Loucy (cell line): ENCODE results near the gene DUSP2.

Experiments
- H2AFZ ChIP-seq: fragments of 200-600 bp; sonication (generic); 2 replicates; pipeline ENCODE4 v1.6.0; 2016; ENCODE audit warnings: antibody characterized with exemption, mild to moderate bottlenecking, low read length, moderate library complexity
- H3F3A ChIP-seq: fragments of 200-600 bp; 2 replicates; pipeline ENCODE4 v1.6.0; 2016; ENCODE audit warnings: antibody characterized with exemption, low read depth, mild to moderate bottlenecking
- H3K27me3 ChIP-seq: fragments of 200-600 bp; sonication (generic); 2 replicates; pipeline ENCODE4 v1.6.1; 2014; ENCODE audit warnings: low read length, mild to moderate bottlenecking; ENCODE audit not compliant: insufficient read depth, poor library complexity, severe bottlenecking
- H3K36me3 ChIP-seq: fragments of 200-600 bp; sonication (generic); 2 replicates; pipeline ENCODE4 v1.6.1; 2016; ENCODE audit warnings: low read length; ENCODE audit not compliant: insufficient read depth
- H3K4me1 ChIP-seq: fragments of 200-600 bp; sonication (generic); 2 replicates; pipeline ENCODE4 v1.5.1; 2014; ENCODE audit warnings: low read length, mild to moderate bottlenecking; ENCODE audit not compliant: insufficient read depth, poor library complexity, severe bottlenecking
- H3K4me2 ChIP-seq: fragments of 200-600 bp; sonication (generic); 2 replicates; pipeline ENCODE4 v1.6.0; 2014; ENCODE audit warnings: antibody characterized with exemption, low read length, low read depth, mild to moderate bottlenecking; ENCODE audit not compliant: poor library complexity, severe bottlenecking
- H3K4me3 ChIP-seq: fragments of 200-600 bp; sonication (generic); 2 replicates; pipeline ENCODE4 v1.5.1; 2014; ENCODE audit warnings: low read length, mild to moderate bottlenecking, mixed read lengths; ENCODE audit not compliant: poor library complexity, severe bottlenecking
- H3K79me2 ChIP-seq: fragments of 200-600 bp; sonication (generic); 2 replicates; pipeline ENCODE4 v1.6.1; 2014; ENCODE audit warnings: low read length; ENCODE audit not compliant: insufficient read depth
- H3K9ac ChIP-seq: fragments of 200-600 bp; sonication (generic); 2 replicates; pipeline ENCODE4 v1.6.0; 2014; ENCODE audit warnings: mild to moderate bottlenecking, low read depth, low read length, moderate library complexity; ENCODE audit not compliant: poor library complexity, severe bottlenecking
- H3K9me2 ChIP-seq: fragments of 200-600 bp; sonication (generic); replicated peaks from 2 replicates; pipeline ENCODE4 v1.6.1; 2016; ENCODE audit warnings: low read depth, low read length, mixed read lengths
- H3K9me3 ChIP-seq: fragments of 200-600 bp; sonication (generic); 2 replicates; pipeline ENCODE4 v1.6.1; 2014; ENCODE audit warnings: mild to moderate bottlenecking, antibody characterized with exemption, low read length, low read depth; ENCODE audit not compliant: insufficient read depth
- H4K20me1 ChIP-seq: fragments of 200-600 bp; sonication (generic); 2 replicates; pipeline ENCODE4 v1.6.0; 2014; ENCODE audit warnings: antibody characterized with exemption, low read length, mild to moderate bottlenecking; ENCODE audit not compliant: insufficient read depth, poor library complexity, severe bottlenecking
- EZH2phosphoT487 ChIP-seq: fragments of 200-600 bp; IDR thresholded peaks from 2 replicates; pipeline ENCODE4 v1.6.1; 2018; ENCODE audit warnings: antibody characterized with exemption, mild to moderate bottlenecking, moderate library complexity, borderline replicate concordance
- TF ChIP-seq, protein P1 (sequence below): fragments of 200-600 bp; sonication (generic); conservative IDR thresholded peaks from 2 replicates; pipeline ENCODE4 v1.5.1; 2014; ENCODE audit warnings: mild to moderate bottlenecking, antibody characterized with exemption, low read length

Gene DUSP2

DNA sequence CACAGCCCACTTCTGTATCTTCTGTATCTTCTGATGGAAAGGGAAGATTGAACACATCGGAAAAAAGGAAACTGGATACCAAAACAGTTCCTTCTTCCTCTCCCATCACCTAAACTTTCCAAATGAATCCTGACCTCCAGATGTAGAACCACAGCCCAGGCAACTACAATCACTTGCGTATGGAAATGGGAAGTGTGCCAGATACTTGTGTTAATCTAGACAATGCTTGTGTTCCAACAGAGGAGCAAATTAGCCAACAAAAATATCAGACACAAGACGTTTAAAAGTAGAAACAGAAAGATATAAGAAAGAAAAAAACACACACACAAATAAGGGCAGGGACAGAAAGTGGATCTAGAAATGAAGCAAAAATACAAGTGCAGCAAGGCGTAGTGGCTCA is 31.4 kb upstream of the DUSP2 start:
- no peaks in the 10 kb centered on the region for H4K20me1 ChIP-seq
- H3K4me1 ChIP-seq: peaks cover 10% of the 10 kb centered on the region
- H3K9ac ChIP-seq: no peak overlapping the region
- no peaks in the 10 kb centered on the region for H3K27me3 ChIP-seq
- H3K4me2 ChIP-seq: no peak overlapping the region
- H3K4me3 ChIP-seq: no peak overlapping the region
- no peaks in the 10 kb centered on the region for H3K9me3 ChIP-seq
- H2AFZ ChIP-seq: no peak overlapping the region
- no peaks in the 10 kb centered on the region for H3K79me2 ChIP-seq
- H3K9me2 ChIP-seq: no peaks in the 10 kb centered on the region
- no peaks in the 10 kb centered on the region for H3K36me3 ChIP-seq
- no peak for TF ChIP-seq EZH2phosphoT487
- TF ChIP-seq, protein P1, sequence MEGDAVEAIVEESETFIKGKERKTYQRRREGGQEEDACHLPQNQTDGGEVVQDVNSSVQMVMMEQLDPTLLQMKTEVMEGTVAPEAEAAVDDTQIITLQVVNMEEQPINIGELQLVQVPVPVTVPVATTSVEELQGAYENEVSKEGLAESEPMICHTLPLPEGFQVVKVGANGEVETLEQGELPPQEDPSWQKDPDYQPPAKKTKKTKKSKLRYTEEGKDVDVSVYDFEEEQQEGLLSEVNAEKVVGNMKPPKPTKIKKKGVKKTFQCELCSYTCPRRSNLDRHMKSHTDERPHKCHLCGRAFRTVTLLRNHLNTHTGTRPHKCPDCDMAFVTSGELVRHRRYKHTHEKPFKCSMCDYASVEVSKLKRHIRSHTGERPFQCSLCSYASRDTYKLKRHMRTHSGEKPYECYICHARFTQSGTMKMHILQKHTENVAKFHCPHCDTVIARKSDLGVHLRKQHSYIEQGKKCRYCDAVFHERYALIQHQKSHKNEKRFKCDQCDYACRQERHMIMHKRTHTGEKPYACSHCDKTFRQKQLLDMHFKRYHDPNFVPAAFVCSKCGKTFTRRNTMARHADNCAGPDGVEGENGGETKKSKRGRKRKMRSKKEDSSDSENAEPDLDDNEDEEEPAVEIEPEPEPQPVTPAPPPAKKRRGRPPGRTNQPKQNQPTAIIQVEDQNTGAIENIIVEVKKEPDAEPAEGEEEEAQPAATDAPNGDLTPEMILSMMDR: no peak
- H3F3A ChIP-seq: no peaks in the 10 kb centered on the region

DNA sequence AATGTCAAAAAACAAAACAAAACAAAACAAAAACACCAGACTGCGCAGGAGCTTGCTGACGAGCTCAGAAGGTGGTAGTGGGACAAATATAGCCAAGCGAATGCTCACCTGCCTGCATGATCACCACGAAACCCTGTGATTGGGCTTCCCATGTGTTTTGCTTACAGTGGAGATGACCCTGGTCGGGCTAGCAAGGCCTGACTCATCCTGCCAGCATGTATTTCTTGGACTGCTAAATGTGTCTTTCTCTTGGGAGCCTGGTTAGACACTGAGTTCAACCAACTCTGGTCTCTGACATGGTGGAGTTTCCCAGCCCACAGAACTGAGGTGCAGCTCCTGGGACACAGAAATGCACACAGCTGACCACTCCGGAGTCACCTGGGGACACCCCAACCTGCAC is 30.7 kb upstream of the DUSP2 start:
- no peaks in the 10 kb centered on the region for H3K9me2 ChIP-seq
- no peaks in the 10 kb centered on the region for H3K27me3 ChIP-seq
- no peaks in the 10 kb centered on the region for H3K79me2 ChIP-seq
- no peak overlapping the region for H3K9ac ChIP-seq
- no peaks in the 10 kb centered on the region for H3K9me3 ChIP-seq
- TF ChIP-seq, protein P1: no peak
- H3K4me1 ChIP-seq: peaks cover 9% of the 10 kb centered on the region
- H3K4me3 ChIP-seq: no peak overlapping the region
- H2AFZ ChIP-seq: no peak overlapping the region
- H3K36me3 ChIP-seq: no peaks in the 10 kb centered on the region
- H3F3A ChIP-seq: no peaks in the 10 kb centered on the region
- no peak overlapping the region for H3K4me2 ChIP-seq
- no peaks in the 10 kb centered on the region for H4K20me1 ChIP-seq

DNA sequence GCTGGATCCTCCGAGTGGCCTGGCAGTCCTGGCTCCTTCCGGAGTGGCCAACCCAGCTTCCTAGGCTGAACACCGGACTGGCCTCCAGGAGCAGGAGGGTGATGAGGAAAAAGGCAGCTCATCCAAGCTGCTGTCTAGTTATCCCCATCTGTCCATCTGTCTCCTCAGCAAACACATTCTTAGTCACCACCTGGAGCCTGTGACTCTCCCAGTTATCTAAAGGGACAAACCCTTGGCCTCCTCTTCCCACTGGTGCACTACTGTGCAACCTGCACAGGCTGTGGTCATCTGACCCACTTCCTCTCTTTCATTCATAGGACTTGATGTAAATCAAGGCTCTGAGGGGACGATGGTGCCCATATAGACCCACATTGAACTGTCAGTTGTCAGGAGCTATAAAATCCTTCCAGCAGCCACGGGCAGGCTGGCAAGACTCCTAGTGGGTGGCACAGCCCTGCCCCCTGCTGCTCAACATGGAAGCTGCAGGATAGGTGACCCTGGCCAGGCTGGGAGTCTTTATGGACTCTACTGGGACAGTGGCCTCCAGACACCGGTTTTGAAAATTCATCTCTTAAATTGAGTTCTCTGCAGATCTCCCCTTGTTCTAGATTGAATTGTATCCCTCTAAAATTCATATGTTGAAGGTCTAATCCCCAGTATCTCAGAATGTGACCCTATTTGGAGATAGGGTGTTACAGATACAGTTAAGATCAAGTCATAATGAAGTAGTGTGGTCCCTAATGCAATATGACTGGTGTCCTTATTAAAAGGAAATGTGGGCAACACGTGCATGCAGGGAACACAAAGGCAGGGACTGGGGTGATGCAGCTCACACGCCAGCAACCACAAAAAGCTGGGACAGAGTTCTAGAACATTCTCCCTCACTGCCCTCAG is 29.3 kb upstream of the DUSP2 start:
- Histone ChIP-seq H3K79me2 (no peaks in the 10 kb centered on the region), H3K4me1 (peaks cover 4% of the 10 kb centered on the region), H2AFZ (peak overlapping the region; percentile 23; the same call in 1 of the 2 replicates), H4K20me1 (no peaks in the 10 kb centered on the region), H3K9me2 (no peaks in the 10 kb centered on the region), H3K36me3 (no peaks in the 10 kb centered on the region), H3K4me2 (no peak overlapping the region), H3K4me3 (no peak overlapping the region), H3F3A (no peaks in the 10 kb centered on the region), H3K9me3 (peaks cover 3% of the 10 kb centered on the region; the same call in 1 of the 2 replicates), H3K27me3 (no peaks in the 10 kb centered on the region), H3K9ac (no peak overlapping the region)
- no peak for TF ChIP-seq EZH2phosphoT487
- TF ChIP-seq, protein P1: peak; percentile 96
